ENCODE results near the gene OR2AG2.

GRCh38 chr11:6719576-6719975, 52.2 kb downstream of the OR2AG2 start:
- no peak for TF ChIP-seq CTCF (IDR thresholded peaks at IDR 0.05; ENCODE audit: borderline replicate concordance, extremely low read depth, low read length, poor library complexity, severe bottlenecking)
- no peak for TF ChIP-seq EZH2 (IDR thresholded peaks at IDR 0.05; ENCODE audit: borderline replicate concordance, low read depth, low read length, severe bottlenecking)
